Heart left ventricle (tissue), 13 donors: ENCODE results near the gene TPD52L1.

ENCODE experiments used
- POLR2A ChIP-seq, 2 donors: fragments of 450-650 bp; IDR thresholded peaks; one replicate each; pipeline ENCODE4 v1.6.1; 2017; ENCODE audit warnings: antibody characterized with exemption in 2 of 2, mild to moderate bottlenecking in 2 of 2, moderate library complexity in 2 of 2
- TF ChIP-seq, protein P1 (sequence below), 12 donors: fragments of 200-600 bp; sonication (generic) in 4 of 12; IDR thresholded peaks; one replicate each; pipeline versions ENCODE4 v1.5.0 to v1.8.0; 2018 to 2022; ENCODE audit warnings: antibody characterized with exemption in 12 of 12, mild to moderate bottlenecking in 5 of 12
- donor health status: ischemic (EF 13 %, LVEDD 7.1; RV severe dilation, severe dysfunction).
- donor health status: DM: no; HTN: yes; CAD: no.
- donor health status: DM: no; HTN: no; CAD: no.
- donor health status: ischemic (EF 25% LVEDD 6.9; RV normal size, moderate dysfunction).
- donor health status: ischemic (EF 25% LVEDD 5.7; RV mildly dilated, moderate dysfunction).
- donor health status: ischemic (EF 35%, LVEDD 5.7; RV mildly dilated, moderate dysfunction).
- donor health status: nonischemic (EF 11% LVEDD 7.7; RV severe dilation, severe dysfunction).
- donor health status: DM: yes; HTN: yes; CAD: no.
- donor health status: PGD.
- donor health status: ischemic (EF 29% LVEDD 5.4; RV normal size, mild dysfunction).
- donor health status: nonischemic (EF 23%, LVEDD 6.1; RV moderate dilation, normal function).

DNA sequence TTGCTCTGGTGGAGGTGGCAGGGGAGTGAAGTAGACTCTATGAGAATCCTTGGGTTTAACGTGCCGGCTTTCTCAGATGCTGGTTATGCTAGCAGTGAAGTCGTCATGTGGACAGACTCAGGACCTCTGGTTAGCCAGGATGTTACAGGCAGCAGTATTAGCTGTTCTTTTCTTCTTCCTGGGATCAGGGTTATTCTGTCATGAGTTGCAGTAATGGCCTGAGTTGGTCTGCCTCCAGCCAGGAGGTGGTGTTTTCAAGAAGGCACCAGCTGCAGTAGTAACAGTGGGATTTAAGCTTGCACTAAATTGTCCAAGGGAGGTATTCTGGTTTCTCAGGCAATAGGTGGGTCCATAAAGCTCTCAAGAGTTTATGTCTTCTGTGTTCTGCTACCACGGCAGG, 91.5 kb downstream of the TPD52L1 start:
- no peak for TF ChIP-seq POLR2A (IDR thresholded peaks at IDR 0.05)
- TF ChIP-seq, protein P1, sequence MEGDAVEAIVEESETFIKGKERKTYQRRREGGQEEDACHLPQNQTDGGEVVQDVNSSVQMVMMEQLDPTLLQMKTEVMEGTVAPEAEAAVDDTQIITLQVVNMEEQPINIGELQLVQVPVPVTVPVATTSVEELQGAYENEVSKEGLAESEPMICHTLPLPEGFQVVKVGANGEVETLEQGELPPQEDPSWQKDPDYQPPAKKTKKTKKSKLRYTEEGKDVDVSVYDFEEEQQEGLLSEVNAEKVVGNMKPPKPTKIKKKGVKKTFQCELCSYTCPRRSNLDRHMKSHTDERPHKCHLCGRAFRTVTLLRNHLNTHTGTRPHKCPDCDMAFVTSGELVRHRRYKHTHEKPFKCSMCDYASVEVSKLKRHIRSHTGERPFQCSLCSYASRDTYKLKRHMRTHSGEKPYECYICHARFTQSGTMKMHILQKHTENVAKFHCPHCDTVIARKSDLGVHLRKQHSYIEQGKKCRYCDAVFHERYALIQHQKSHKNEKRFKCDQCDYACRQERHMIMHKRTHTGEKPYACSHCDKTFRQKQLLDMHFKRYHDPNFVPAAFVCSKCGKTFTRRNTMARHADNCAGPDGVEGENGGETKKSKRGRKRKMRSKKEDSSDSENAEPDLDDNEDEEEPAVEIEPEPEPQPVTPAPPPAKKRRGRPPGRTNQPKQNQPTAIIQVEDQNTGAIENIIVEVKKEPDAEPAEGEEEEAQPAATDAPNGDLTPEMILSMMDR (IDR thresholded peaks at IDR 0.05), result no peak
